Measurements from ENCODE around the gene LIN7A.

- no peak for TF ChIP-seq CEBPB (IDR thresholded peaks at IDR 0.05)
- TF ChIP-seq REST (IDR thresholded peaks at IDR 0.05; ENCODE audit: low read depth): no peak
- TF ChIP-seq TEAD4 (IDR thresholded peaks at IDR 0.05): no peak
- no peak for TF ChIP-seq TCF12 (IDR thresholded peaks at IDR 0.05; ENCODE audit: low read depth)
- TF ChIP-seq TAF1 (IDR thresholded peaks at IDR 0.05; ENCODE audit: low read depth): no peak
- TF ChIP-seq USF1 (IDR thresholded peaks at IDR 0.05): no peak
- no peak for TF ChIP-seq EP300 (IDR thresholded peaks at IDR 0.05; ENCODE audit: borderline replicate concordance)
- TF ChIP-seq FOXM1 (IDR thresholded peaks at IDR 0.05; ENCODE audit: borderline replicate concordance, low read depth): no peak
- no peak for TF ChIP-seq EGR1 (IDR thresholded peaks at IDR 0.05)
- no peak for TF ChIP-seq ZBTB7A (IDR thresholded peaks at IDR 0.05; ENCODE audit: low read depth)
Measured at GRCh38 chr12:80938397-80938796, 663 bp upstream of the LIN7A start.
